GF-D8 (cell line): ENCODE data around the gene AQP6.

Experiments
- DNase-seq: peaks from one replicate; lab custom pipeline; 2025; lab: John Stamatoyannopoulos, UW

The AQP6 gene

GRCh38 chr12:50003595-50003994 lies 30.8 kb downstream of the AQP6 start:
- DNase-seq = no peak

GRCh38 chr12:50004696-50005095 lies 31.9 kb downstream of the AQP6 start:
- no peak for DNase-seq

- DNase-seq = no peak
Measured at GRCh38 chr12:50005175-50005574, 32.4 kb downstream of the AQP6 start.

GRCh38 chr12:50006280-50006679 lies 33.5 kb downstream of the AQP6 start:
- no peak for DNase-seq

GRCh38 chr12:50006754-50007442 lies 34.2 kb downstream of the AQP6 start:
- DNase-seq = no peak

DNA sequence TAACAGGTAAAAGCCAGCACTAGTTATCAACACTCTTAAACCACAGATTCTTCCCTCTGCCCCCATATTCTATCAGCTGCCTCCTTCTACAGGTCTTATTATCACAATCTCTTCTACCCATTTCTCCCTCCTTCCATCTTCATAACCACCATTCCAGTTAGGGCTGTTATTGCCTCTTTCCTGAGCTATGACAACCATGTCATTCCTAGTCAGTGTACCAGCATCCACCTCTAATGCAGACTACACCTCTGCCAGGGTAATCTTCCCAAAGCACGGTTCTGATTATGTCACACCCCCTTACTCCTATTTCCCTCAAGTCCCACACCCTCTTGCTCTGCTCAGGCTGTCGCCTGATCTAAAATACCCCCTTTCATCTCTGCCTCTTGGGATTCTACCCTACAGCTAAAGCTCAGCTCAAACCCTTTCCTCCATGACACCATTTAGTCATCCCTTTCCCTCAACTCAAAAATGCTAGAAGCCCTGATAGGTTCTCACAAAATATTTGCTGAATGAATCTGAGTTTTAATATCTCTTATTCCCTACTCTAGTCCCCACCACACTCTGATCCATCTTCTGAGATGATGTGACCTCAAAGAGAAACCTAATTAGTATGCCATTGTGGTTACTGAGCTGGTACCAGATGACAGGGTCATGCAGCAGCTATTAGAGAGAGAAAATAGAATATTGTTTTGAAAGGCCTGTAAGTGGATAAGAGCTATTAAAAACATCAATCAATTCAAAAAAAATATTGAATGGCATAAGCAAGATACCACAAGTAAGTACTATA lies 40.8 kb downstream of the AQP6 start:
- DNase-seq = no peak

DNA sequence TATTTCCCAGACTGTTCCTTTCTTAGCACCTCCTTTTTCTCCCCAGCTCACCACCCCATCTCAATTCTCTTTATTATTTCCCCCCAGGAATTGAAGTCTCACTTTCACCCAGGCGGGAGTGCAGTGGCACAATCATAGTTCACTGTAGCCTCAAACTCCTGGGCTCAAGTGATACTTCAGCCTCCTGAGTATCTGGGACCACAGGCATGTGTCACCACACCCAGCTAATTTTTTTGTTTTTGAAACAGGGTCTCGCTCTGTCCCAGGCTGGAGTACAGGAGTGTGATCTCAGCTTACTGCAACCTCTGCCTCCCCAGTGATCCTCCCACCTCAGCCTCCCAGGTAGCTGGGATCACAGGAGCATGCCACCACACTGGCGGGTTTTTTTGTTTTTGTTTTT lies 41.6 kb downstream of the AQP6 start:
- DNase-seq = no peak

DNA sequence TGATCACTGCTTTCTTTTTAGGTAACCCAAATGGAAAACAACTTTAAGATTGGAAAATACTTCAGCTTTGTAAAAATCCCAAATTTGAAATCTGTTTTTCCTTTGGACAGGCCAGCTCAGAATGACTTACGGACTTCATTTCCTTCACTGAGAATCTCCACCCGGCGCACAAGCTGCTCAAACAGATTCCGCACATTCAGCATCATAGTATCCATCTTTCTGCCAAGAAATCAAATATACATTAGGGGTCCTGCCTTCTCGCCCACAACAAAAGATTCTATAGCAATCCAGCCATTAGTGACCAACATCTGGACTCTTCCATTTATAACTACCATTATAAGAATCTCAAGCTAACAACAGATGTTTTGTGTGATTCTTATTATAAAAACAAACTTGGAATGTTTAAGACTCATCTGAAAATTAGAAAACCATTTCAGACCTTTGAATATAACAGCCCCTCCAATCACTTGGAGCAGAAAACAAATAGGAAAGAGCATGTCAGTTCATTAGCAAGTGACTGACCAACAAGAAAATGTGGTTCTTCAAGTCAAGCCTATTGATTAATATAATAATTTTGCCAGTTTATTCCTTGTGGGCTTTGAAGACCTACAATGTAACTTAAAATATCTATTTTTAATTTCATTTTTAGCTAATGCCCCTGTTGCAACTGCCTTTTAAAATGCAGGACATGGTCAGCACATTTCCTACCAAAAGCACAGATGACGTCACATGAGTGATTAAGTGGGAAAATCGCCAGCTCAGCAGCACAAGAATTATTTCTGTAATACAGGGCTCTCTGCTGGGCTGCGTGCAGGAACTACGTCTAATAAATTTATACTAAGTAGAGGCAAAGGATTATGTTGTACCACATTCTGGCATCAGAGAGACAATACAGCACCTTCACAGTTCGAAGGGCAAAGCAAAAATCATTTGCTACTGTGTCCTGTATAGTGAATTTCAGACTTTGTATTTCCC lies 44.0 kb downstream of the AQP6 start:
- DNase-seq = no peak

- no peak for DNase-seq
Measured at GRCh38 chr12:50017641-50018040, 44.9 kb downstream of the AQP6 start.

- DNase-seq = no peak
Measured at GRCh38 chr12:50018154-50018553, 45.4 kb downstream of the AQP6 start.

- DNase-seq = no peak
Measured at GRCh38 chr12:50018968-50019367, 46.2 kb downstream of the AQP6 start.

GRCh38 chr12:50019524-50019923 lies 46.8 kb downstream of the AQP6 start:
- no peak for DNase-seq

GRCh38 chr12:50021031-50021430 lies 48.3 kb downstream of the AQP6 start:
- no peak for DNase-seq

DNA sequence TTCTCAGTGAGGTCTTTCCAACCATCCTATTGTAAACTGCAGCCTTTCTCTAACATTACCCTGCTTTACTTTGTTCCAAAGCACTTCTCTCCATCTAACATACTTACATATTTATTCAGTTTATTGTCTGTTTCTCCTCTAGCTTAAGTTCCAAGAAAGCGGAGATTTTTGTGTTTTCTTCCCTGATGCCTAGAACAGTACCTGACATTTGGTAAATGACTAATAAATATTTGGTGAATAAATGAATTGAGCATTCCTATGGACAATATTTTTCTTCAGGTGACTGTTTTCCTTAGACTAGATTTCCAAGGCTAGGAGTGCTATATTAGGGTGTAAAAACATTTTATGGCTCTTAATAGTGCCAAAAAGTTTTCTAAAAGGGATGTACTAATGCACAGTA lies 50.2 kb downstream of the AQP6 start:
- no peak for DNase-seq

DNA sequence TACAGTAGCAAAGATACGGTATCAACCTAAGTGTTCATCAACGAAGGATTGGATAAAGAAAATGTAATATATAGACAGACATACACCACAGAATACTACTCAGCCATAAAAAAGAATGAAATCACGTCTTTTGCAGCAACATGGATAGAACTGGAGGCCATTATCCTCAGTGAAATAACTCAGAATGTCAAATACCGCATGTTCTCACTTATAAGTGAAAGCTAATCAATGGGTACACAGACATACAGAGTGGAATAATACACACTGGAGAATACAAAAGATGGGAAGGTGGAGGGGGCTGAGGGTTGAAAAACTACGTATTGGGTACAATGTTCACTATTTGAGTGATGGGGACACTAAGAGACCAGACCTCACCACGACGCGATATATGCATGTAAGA lies 51.5 kb downstream of the AQP6 start:
- DNase-seq = no peak

DNA sequence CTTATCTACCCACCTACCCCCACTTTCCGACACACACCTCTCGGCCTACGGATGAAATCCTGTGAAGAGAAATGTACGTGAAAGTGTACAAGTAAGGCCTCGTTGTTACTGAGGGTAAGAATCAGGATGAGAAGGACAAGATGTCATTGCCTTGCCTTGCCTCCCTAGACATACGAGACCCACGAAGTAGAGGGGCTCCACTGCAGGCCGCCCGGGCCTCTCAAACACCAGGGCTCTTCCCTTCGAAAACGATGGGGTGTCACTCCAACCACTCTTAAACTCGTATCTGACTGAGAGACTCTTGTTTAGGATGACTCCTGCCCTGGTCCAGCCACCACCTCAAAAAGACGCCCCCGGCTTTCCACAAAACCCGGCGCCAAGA lies 52.0 kb downstream of the AQP6 start:
- no peak for DNase-seq

DNA sequence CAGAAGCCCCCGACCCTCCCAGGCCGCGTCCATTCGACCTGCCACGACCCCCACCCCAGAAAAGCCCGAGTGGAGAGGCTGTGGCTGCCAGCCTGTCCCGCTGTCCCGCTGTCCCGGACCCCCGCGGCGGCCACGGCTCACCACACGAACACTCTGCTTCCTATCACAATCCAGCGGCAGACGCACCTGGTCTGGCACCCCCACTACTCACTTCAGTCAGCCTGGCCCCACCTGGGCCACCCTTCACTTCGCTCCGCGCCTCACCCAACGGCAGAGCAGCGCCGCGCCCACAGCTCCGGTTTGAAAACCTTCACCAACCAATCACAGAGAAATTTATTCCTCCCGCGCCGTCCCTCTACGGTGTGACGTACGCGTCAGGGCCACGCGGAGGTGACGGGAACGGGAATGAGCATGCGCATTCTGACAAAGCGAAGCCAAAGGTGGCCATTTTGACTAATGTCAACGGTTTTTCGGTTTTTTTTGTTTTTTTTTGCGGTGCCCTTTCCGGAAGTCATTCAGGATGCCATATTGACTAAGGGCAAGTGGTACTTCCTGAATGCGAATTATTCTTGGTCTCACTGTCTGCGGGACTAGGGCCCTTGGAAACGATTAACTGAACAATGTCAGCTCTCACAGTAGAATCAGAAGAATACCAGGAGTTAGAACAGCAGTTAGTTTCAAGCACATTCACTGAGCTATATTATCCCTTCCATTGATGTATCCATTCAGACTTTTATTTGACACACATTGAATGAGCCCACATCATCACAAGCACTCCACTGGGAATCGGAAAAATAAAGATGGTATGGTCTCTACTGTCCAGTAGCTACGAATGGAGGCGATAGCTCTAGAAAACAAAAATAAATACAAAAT lies 52.7 kb downstream of the AQP6 start, which contains the start of gene RACGAP1:
Gene RACGAP1, minus strand, starts transcription at position 308 of the 873 bp plus-strand sequence. CDS start 8,779 bp downstream, outside the sequence.
- peak; percentile 97 for DNase-seq

- no peak for DNase-seq
Measured at GRCh38 chr12:50026691-50027090, 53.9 kb downstream of the AQP6 start.
